AG10803 (cell line): Measurements from ENCODE around the gene FBXO2.

Experiments used
- DNase-seq: peaks from one replicate; pipeline ENCODE4 v3.0.0; 2010; ENCODE audit warnings: low read depth
- H3K4me3 ChIP-seq: 2 replicates; pipeline ENCODE4 v1.5.1; 2011; ENCODE audit warnings: mild to moderate bottlenecking, low read length, control low read depth
- CTCF ChIP-seq: conservative IDR thresholded peaks from 2 replicates; pipeline ENCODE4 v1.5.1; 2011; ENCODE audit warnings: mild to moderate bottlenecking, low read length, control low read depth, inconsistent platforms

The FBXO2 gene

GRCh38 chr1:11652203-11652780 is 1.9 kb downstream of the FBXO2 start:
- no peak for TF ChIP-seq CTCF
- H3K4me3 ChIP-seq: no peak overlapping the region
- no peak for DNase-seq

- no peak overlapping the region for H3K4me3 ChIP-seq
- TF ChIP-seq CTCF: no peak
- DNase-seq: no peak
These were observed 3.2 kb downstream of the FBXO2 start for GRCh38 chr1:11651017-11651416.

- H3K4me3 ChIP-seq: no peak overlapping the region
- peak; percentile 54 for DNase-seq
These were observed 3.8 kb downstream of the FBXO2 start for GRCh38 chr1:11650331-11650991.

GRCh38 chr1:11649624-11650330 is 4.5 kb downstream of the FBXO2 start:
- no peak overlapping the region for H3K4me3 ChIP-seq
- no peak for TF ChIP-seq CTCF
- no peak for DNase-seq

More at GRCh38 chr1:11650331-11650991, 3.8 kb downstream of the FBXO2 start:
- TF ChIP-seq CTCF: peak; percentile 52

GRCh38 chr1:11649237-11649623 is 5.0 kb downstream of the FBXO2 start:
- no peak for TF ChIP-seq CTCF
- no peak overlapping the region for H3K4me3 ChIP-seq
- no peak for DNase-seq

GRCh38 chr1:11648732-11649158 is 5.5 kb downstream of the FBXO2 start:
- no peak for DNase-seq
- H3K4me3 ChIP-seq: no peak overlapping the region
- no peak for TF ChIP-seq CTCF

- no peak overlapping the region for H3K4me3 ChIP-seq
- DNase-seq: no peak
- no peak for TF ChIP-seq CTCF
These were observed 6.2 kb downstream of the FBXO2 start for GRCh38 chr1:11648039-11648438.
